Hematopoietic multipotent progenitor cell (in vitro differentiated cells): ENCODE data around the gene LRRC4. TPM values are rescaled to one million over a fixed set of nuclear protein-coding genes. Genes with fewer than 3 reads are reported as not detected.

Experiments used
- DNase-seq, 3 donors: peaks; one replicate each; pipeline ENCODE4 v3.0.0-alpha.2; 2011 to 2015; ENCODE audit warnings: low read depth in 2 of 3, low spot score in 2 of 3
- total RNA-seq: library from RNA; depleted of rRNA; stranded (reverse); fragments of >200 nt; gene quantifications from one replicate; pipeline ENCODE4 v1.2.3, GENCODE V29; 2012

The LRRC4 gene
- total RNA-seq, 1 donor = 0.54 TPM

GRCh38 chr7:128008141-128008540 lies 23.1 kb downstream of the LRRC4 start:
- no peak for DNase-seq

- DNase-seq = no peak
These were observed 23.9 kb downstream of the LRRC4 start for GRCh38 chr7:128007303-128007680.

GRCh38 chr7:128006550-128007302 lies 24.5 kb downstream of the LRRC4 start:
- DNase-seq = no peak

- no peak for DNase-seq
These were observed 25.5 kb downstream of the LRRC4 start for GRCh38 chr7:128005759-128006159.

GRCh38 chr7:128005117-128005516 lies 26.1 kb downstream of the LRRC4 start:
- no peak for DNase-seq

- DNase-seq = no peak
These were observed 26.6 kb downstream of the LRRC4 start for GRCh38 chr7:128004623-128005022.

GRCh38 chr7:128003787-128004186 lies 27.4 kb downstream of the LRRC4 start:
- no peak for DNase-seq

- DNase-seq = no peak
These were observed 28.1 kb downstream of the LRRC4 start for GRCh38 chr7:128003167-128003566.

- DNase-seq = no peak
These were observed 30.4 kb downstream of the LRRC4 start for GRCh38 chr7:128000854-128001265.

- no peak for DNase-seq
These were observed 31.2 kb downstream of the LRRC4 start for GRCh38 chr7:128000048-128000447.

- no peak for DNase-seq
These were observed 32.6 kb downstream of the LRRC4 start for GRCh38 chr7:127998671-127999070.

- DNase-seq = no peak
These were observed 33.9 kb downstream of the LRRC4 start for GRCh38 chr7:127997226-127997922.

- no peak for DNase-seq
These were observed 34.8 kb downstream of the LRRC4 start for GRCh38 chr7:127996253-127997071.

GRCh38 chr7:127995881-127996215 lies 35.4 kb downstream of the LRRC4 start:
- no peak for DNase-seq

- DNase-seq = no peak
These were observed 35.9 kb downstream of the LRRC4 start for GRCh38 chr7:127995156-127995880.

GRCh38 chr7:127993987-127994386 lies 37.2 kb downstream of the LRRC4 start:
- no peak for DNase-seq

- no peak for DNase-seq
These were observed 37.9 kb downstream of the LRRC4 start for GRCh38 chr7:127993317-127993716.

- no peak for DNase-seq
These were observed 42.5 kb downstream of the LRRC4 start for GRCh38 chr7:127988751-127989150.

- DNase-seq = no peak
These were observed 44.4 kb downstream of the LRRC4 start for GRCh38 chr7:127986581-127987521.

GRCh38 chr7:127983804-127984332 lies 47.4 kb downstream of the LRRC4 start:
- no peak for DNase-seq
